GM12801 (cell line): ENCODE results near the gene RFK.

Experiments used
- TF ChIP-seq, protein P1 (sequence below): IDR thresholded peaks from one replicate; pipeline ENCODE4 v1.5.1; 2011; ENCODE audit warnings: control low read depth; ENCODE audit not compliant: insufficient read length; ENCODE audit errors: extremely low read depth

Gene RFK

DNA sequence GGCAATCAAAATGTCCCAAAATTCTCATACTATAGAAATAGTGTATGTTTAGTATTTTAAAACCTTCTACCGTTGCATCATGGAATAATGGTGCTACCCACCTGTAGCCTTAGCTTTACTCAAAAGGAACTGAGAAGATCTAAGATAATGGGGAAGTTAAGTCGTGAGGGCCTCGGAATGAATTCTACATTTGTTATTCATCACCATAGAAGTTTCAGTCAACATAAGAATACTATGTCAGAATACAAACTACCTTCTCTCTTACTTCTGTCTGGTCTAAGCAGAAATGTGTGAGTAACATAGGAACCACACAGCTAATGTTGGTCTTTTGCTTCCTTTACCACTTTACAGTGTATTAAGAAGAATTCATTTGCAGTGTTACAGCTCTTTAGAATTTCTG is 43.2 kb downstream of the RFK start:
- TF ChIP-seq, protein P1, sequence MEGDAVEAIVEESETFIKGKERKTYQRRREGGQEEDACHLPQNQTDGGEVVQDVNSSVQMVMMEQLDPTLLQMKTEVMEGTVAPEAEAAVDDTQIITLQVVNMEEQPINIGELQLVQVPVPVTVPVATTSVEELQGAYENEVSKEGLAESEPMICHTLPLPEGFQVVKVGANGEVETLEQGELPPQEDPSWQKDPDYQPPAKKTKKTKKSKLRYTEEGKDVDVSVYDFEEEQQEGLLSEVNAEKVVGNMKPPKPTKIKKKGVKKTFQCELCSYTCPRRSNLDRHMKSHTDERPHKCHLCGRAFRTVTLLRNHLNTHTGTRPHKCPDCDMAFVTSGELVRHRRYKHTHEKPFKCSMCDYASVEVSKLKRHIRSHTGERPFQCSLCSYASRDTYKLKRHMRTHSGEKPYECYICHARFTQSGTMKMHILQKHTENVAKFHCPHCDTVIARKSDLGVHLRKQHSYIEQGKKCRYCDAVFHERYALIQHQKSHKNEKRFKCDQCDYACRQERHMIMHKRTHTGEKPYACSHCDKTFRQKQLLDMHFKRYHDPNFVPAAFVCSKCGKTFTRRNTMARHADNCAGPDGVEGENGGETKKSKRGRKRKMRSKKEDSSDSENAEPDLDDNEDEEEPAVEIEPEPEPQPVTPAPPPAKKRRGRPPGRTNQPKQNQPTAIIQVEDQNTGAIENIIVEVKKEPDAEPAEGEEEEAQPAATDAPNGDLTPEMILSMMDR = no peak

DNA sequence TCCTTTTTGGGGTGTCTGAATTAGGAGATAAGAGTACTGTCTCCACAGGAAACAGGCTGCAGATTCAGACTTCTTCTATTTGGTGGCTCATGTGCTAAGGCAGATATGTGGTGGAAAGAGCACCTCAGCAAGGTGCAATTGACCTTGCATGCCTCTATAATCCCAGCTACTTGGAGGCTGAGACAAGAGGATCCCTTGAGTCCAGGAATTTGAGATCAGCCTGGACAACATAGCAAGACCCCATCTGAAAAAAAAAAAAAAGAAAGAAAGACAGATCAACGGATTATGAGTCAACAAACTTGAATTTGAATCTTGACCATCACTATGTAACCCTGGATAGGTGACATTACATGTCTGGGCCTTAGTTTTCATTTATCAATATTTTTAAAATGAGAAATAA is 44.4 kb downstream of the RFK start:
- TF ChIP-seq, protein P1 = no peak

DNA sequence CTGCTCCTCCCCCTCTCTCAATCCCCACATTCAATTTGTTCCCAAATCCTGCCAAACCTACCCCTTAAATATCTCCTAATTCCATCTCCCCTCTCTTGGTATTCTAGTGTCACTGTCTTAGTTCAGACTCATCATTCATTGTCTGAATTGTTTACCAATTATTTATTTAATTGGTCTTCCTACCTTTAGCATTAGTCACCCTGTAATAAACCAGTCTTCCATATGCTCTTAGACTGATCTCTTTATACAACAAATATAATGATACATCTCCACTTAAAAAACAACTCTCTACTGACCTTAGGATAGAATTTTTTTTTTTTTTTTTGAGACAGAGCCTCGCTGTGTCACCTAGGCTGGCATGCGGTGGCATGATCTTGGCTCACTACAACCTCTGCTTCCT is 51.4 kb downstream of the RFK start:
- TF ChIP-seq, protein P1 = no peak

DNA sequence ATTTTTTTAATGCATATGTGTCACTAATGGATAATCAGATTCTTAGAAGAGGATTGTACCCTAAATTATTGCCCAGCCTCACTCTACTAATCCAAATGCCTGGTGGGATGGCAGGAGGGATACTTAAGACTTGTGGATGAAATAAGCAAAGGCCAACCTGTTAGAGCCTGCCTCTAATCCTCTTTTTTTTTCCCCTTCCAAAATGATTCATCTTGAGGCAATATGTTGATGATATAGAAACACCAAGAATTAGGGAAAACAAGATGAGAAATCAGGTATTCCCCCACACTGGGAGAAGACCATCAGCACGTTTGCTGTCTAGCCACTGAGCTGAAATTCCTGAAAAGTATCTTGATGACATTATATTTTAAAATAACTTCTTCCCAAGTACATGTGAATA is 52.0 kb downstream of the RFK start:
- TF ChIP-seq, protein P1 = no peak

DNA sequence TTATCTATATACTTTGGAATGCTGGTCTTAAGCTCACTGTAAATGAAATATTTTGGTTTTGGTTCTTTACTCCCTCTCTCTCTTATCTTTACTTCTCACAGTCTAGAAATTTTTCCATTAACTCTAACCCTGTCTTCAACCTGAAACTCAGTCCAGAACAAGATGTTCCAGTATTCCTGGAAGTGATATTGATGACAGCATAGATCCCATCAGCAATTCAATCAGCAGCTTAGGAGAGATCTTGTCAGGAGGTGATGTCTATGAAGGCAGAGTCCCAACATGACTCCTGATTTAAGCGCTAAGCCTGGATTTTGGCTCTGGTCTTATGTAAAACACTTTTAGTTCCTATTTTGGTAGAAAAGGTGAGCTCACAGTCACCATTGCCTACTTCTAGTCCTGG is 52.6 kb downstream of the RFK start:
- TF ChIP-seq, protein P1 = no peak

DNA sequence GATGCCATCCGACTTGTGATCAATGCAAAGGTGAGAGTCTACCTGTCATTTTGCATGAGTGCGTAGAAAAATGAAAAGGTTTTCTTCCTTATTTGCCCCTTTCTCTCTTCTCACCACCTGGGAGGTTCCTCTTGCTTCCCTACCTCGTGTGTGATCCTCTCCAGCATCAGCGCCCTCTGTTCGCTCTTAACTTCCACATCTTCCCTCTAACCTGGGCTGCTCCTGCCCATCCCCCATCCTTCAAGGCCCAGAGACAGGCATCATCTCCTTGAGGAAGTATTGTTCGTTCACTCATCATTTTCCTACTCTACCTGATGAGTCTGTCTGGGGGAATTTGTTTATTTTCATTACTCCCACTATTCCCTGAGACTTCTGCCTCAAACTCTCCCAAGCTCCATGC is 55.8 kb downstream of the RFK start:
- TF ChIP-seq, protein P1 = no peak

DNA sequence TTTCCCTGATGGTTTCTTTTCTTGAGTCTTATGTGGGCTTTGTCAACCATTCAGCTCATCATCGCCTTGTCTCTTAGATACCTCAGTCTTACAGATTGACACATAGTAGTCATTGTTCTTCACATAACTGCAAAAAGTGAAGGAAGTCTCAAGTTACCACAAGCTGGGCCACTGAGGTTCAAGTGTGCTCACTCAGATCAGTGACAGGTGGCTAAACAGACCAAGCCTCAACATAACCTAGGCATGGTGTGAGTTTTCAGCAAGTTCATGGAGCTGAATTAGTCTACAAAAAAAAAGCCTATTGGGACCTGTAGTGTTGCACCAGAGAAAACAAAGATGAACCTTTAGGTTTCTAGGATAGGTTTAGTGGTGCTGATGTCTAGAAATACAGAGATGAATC is 58.2 kb downstream of the RFK start:
- TF ChIP-seq, protein P1 = no peak
